Measurements from ENCODE around the gene CGNL1.

The CGNL1 gene

GRCh38 chr15:57570340-57570739, 194.0 kb downstream of the CGNL1 start:
- no peak for TF ChIP-seq CTCF (conservative IDR thresholded peaks at IDR 0.05; ENCODE audit: low read length)
- no peak overlapping the region for H3K4me3 ChIP-seq (ENCODE audit: low read length)
- no peak for DNase-seq (ENCODE audit: low read depth)

GRCh38 chr15:57570994-57571393, 194.7 kb downstream of the CGNL1 start:
- no peak overlapping the region for H3K4me3 ChIP-seq (ENCODE audit: low read length)
- TF ChIP-seq CTCF (conservative IDR thresholded peaks at IDR 0.05; ENCODE audit: low read length) = no peak
- peak; percentile 51 for DNase-seq (ENCODE audit: low read depth)

- no peak overlapping the region for H3K4me3 ChIP-seq (ENCODE audit: low read length)
- no peak for DNase-seq (ENCODE audit: low read depth)
- TF ChIP-seq CTCF (conservative IDR thresholded peaks at IDR 0.05; ENCODE audit: low read length) = no peak
These were observed 195.4 kb downstream of the CGNL1 start for GRCh38 chr15:57571725-57572124.

- peak; percentile 61 for DNase-seq (ENCODE audit: low read depth)
- TF ChIP-seq CTCF (conservative IDR thresholded peaks at IDR 0.05; ENCODE audit: low read length) = no peak
These were observed 196.2 kb downstream of the CGNL1 start for GRCh38 chr15:57572468-57572867.

GRCh38 chr15:57573151-57573550, 196.8 kb downstream of the CGNL1 start:
- H3K4me3 ChIP-seq (ENCODE audit: low read length) = no peak overlapping the region
- no peak for DNase-seq (ENCODE audit: low read depth)
- no peak for TF ChIP-seq CTCF (conservative IDR thresholded peaks at IDR 0.05; ENCODE audit: low read length)

More at GRCh38 chr15:57572468-57572867, 196.2 kb downstream of the CGNL1 start:
- no peak overlapping the region for H3K4me3 ChIP-seq (ENCODE audit: low read length)

GRCh38 chr15:57575363-57575762, 199.1 kb downstream of the CGNL1 start:
- no peak for DNase-seq (ENCODE audit: low read depth)

More at GRCh38 chr15:57575363-57575762, 199.1 kb downstream of the CGNL1 start:
- TF ChIP-seq CTCF (conservative IDR thresholded peaks at IDR 0.05; ENCODE audit: low read length) = no peak
- H3K4me3 ChIP-seq (ENCODE audit: low read length) = no peak overlapping the region

Measured in AG10803 (cell line).